Neural progenitor cell (in vitro differentiated cells): ENCODE data around the gene KCNJ18. TPM values are rescaled to one million over a fixed set of nuclear protein-coding genes. Genes with fewer than 3 reads are reported as not detected.
"Not testable (repeated sequence)": the region's sequence is repeated elsewhere in the genome, so short reads cannot be mapped to it uniquely, and the experiment has no call there.

Experiments used
- DNase-seq: peaks from one replicate; pipeline ENCODE4 v3.0.0-alpha.2; 2016; ENCODE audit warnings: low spot score
- H2AFZ ChIP-seq: fragments of 200-600 bp; sonication (generic); replicated peaks from 2 replicates; pipeline ENCODE4 v1.6.1; 2016; ENCODE audit warnings: antibody characterized with exemption
- H3F3A ChIP-seq: fragments of 200-600 bp; sonication (generic); 2 replicates; pipeline ENCODE4 v1.6.1; 2016; ENCODE audit warnings: antibody characterized with exemption, low read depth
- H3K27ac ChIP-seq: fragments of 200-600 bp; sonication (generic); 2 replicates; pipeline ENCODE4 v1.5.1; 2016; ENCODE audit warnings: mild to moderate bottlenecking
- H3K27me3 ChIP-seq: fragments of 200-600 bp; sonication (generic); 2 replicates; pipeline ENCODE4 v1.6.1; 2016; ENCODE audit warnings: mild to moderate bottlenecking, moderate library complexity
- H3K36me3 ChIP-seq: fragments of 200-600 bp; sonication (generic); 2 replicates; pipeline ENCODE4 v1.5.1; 2016
- H3K4me1 ChIP-seq: fragments of 200-600 bp; sonication (generic); 2 replicates; pipeline ENCODE4 v1.6.1; 2016; ENCODE audit warnings: mixed run types
- H3K4me2 ChIP-seq: fragments of 200-600 bp; sonication (generic); 2 replicates; pipeline ENCODE4 v1.6.1; 2016
- H3K4me3 ChIP-seq: fragments of 200-600 bp; sonication (generic); 2 replicates; pipeline ENCODE4 v1.5.1; 2016
- H3K79me2 ChIP-seq: fragments of 200-600 bp; sonication (generic); 2 replicates; pipeline ENCODE4 v1.6.1; 2016; ENCODE audit warnings: low read depth
- H3K9ac ChIP-seq: fragments of 200-600 bp; sonication (generic); 2 replicates; pipeline ENCODE4 v1.6.1; 2016
- H3K9me3 ChIP-seq: fragments of 200-600 bp; sonication (generic); 2 replicates; pipeline ENCODE4 v1.5.1; 2016; ENCODE audit warnings: low read depth
- H4K20me1 ChIP-seq: fragments of 200-600 bp; sonication (generic); 2 replicates; pipeline ENCODE4 v1.6.1; 2016; ENCODE audit warnings: low read depth
- H3K27ac Mint-ChIP-seq: 3 replicates; pipeline ENCODE4 v1.8.0; 2021; ENCODE audit warnings: mixed read lengths
- H3K27me3 Mint-ChIP-seq: 2 replicates; pipeline ENCODE4 v1.8.0; 2022; ENCODE audit warnings: low read depth, mild to moderate bottlenecking, inconsistent platforms, moderate library complexity, mixed read lengths; ENCODE audit not compliant: insufficient read depth
- H3K36me3 Mint-ChIP-seq: 3 replicates; pipeline ENCODE4 v1.8.0; 2021; ENCODE audit warnings: mixed read lengths
- H3K4me1 Mint-ChIP-seq: 3 replicates; pipeline ENCODE4 v1.8.0; 2021; ENCODE audit warnings: mixed read lengths
- H3K4me3 Mint-ChIP-seq: 3 replicates; pipeline ENCODE4 v1.8.0; 2021; ENCODE audit warnings: mild to moderate bottlenecking, moderate library complexity, mixed read lengths
- H3K9me3 Mint-ChIP-seq: 3 replicates; pipeline ENCODE4 v1.8.0; 2020; ENCODE audit warnings: mixed read lengths
- total RNA-seq: library from RNA; depleted of rRNA; stranded (reverse); fragments of >200 nt; gene quantifications from 2 replicates; pipeline ENCODE4 v1.2.3, GENCODE V29; 2015; ENCODE audit warnings: low replicate concordance

Gene KCNJ18
- total RNA-seq, 1 donor from 2014 or later = not detected

DNA sequence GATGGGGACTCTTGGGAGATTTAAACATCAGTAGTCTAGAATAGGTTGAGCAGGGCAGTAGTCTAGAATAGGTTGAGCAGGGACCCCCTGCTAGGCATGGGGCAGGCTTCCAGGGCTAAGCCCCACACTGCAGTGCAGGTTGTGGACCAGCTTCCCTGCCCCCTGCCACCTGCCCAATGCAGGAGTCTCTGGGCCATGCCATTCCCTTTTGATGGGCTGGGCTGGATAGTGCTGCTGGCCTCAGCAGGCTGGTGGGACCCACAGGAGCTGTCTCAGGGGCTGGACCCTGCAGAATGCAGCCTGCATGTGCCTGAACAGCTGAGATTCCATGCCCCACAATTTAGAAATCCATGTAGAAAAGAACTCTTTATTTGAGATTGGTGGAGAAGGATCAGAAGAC is 26.6 kb downstream of the KCNJ18 start:
- not testable (repeated sequence) for H3K4me1 Mint-ChIP-seq, H3K27ac Mint-ChIP-seq, DNase-seq, H3K4me3 Mint-ChIP-seq, H3F3A ChIP-seq, H3K27me3 Mint-ChIP-seq, H3K9ac ChIP-seq, H4K20me1 ChIP-seq, H3K4me1 ChIP-seq, H3K4me2 ChIP-seq, H3K4me3 ChIP-seq, H3K36me3 ChIP-seq, H3K79me2 ChIP-seq, H3K36me3 Mint-ChIP-seq, H3K27me3 ChIP-seq, H2AFZ ChIP-seq, H3K9me3 ChIP-seq, H3K27ac ChIP-seq
- peaks cover 40% of the 10 kb centered on the region for H3K9me3 Mint-ChIP-seq

DNA sequence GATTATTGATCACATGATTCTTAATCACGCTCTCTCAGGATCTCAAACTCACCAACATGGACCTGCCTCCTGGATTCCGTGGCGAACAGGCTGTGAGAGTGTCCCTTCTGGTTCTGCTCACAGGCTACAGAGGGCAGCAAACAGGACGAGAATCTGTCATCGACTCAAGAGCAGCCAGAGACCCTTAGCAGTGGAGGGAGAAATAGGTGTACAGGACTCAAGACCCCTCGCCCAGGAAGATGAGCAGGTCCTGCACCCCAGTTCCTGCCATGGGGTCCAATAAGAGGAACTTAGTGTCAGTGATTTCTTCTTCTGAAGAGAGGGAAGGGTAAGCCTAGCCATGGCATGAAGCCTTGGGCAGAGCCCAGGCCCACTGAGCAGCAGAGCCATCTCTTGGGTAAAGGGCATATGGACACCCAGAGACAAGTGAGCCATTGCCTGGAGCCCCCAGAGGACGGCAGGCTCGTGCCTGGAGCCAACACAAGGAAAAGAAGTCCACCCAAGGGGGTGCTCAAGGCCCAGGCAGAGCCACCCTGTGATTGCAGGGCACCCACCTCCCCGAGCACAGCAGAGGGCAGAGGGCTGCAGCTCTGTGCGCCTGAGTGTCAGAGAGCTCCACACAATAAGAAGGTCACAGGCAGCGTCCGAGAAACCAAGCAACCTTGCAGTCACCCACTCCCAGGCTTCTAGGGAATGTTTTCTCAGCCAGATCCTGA is 27.3 kb downstream of the KCNJ18 start:
- not testable (repeated sequence) for H3K4me3 Mint-ChIP-seq, H4K20me1 ChIP-seq, H3K4me1 Mint-ChIP-seq

DNA sequence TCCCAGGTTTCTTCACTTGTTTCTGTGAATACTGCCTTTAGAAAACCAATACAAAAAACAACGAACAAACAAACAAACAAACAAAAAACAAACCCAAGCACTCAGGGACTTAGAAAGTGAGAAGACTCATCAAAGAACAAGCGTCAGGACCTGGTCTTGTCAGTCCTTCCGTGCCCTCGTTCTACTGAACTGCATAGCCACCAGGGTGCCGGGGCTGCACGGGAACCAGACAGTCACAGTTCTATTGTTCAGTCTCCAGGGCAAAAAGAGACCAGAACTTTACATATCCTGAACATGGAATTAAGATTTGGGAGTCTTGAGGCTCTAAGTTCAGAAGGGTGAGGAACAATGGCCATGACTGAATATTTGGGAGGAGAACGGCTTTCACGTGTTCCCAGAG is 28.2 kb downstream of the KCNJ18 start:
- not testable (repeated sequence) for H3K27me3 ChIP-seq, H3K27ac Mint-ChIP-seq, H3K4me3 Mint-ChIP-seq, H4K20me1 ChIP-seq, DNase-seq, H3K4me2 ChIP-seq, H3K9me3 ChIP-seq, H3K4me1 ChIP-seq, H3K79me2 ChIP-seq, H3K36me3 ChIP-seq, H3K27ac ChIP-seq, H3K36me3 Mint-ChIP-seq, H3K4me3 ChIP-seq, H2AFZ ChIP-seq, H3K27me3 Mint-ChIP-seq, H3K4me1 Mint-ChIP-seq, H3K9ac ChIP-seq, H3F3A ChIP-seq
- peaks cover 34% of the 10 kb centered on the region for H3K9me3 Mint-ChIP-seq

More for the DNA sequence above, 27.3 kb downstream of the KCNJ18 start:
- not testable (repeated sequence) for H3K27me3 Mint-ChIP-seq, H3K4me1 ChIP-seq, H2AFZ ChIP-seq, H3F3A ChIP-seq, H3K79me2 ChIP-seq, H3K27ac ChIP-seq, H3K36me3 ChIP-seq, H3K9me3 ChIP-seq, DNase-seq, H3K36me3 Mint-ChIP-seq, H3K4me2 ChIP-seq, H3K27ac Mint-ChIP-seq, H3K27me3 ChIP-seq, H3K4me3 ChIP-seq, H3K9ac ChIP-seq
- H3K9me3 Mint-ChIP-seq = peaks cover 37% of the 10 kb centered on the region

DNA sequence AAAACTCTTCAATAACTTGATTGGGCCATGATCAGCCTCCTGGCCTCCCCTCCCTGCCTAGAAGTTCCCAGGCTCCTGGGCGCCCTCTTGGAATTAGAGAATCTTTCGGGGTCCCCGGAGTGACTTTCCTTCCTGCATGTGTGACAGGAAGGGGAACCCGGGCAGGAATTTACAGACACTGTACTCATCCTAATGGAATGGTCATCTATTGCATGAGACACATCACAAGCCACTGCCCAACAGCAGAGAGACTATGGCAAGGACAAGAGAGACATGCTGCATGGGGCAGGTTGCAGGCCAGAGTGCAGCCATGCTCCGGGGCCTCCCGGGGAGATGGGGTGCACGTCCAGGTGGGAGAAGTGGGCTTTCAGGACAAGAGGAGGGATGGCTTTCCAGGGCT is 29.9 kb downstream of the KCNJ18 start:
- DNase-seq, H3F3A ChIP-seq, H3K4me1 Mint-ChIP-seq, H3K79me2 ChIP-seq, H3K4me2 ChIP-seq, H3K27me3 Mint-ChIP-seq, H3K36me3 ChIP-seq, H2AFZ ChIP-seq, H3K27ac Mint-ChIP-seq, H3K9ac ChIP-seq, H3K4me1 ChIP-seq, H3K36me3 Mint-ChIP-seq, H3K4me3 ChIP-seq, H3K27me3 ChIP-seq, H3K9me3 ChIP-seq, H3K4me3 Mint-ChIP-seq, H4K20me1 ChIP-seq, H3K27ac ChIP-seq: not testable (repeated sequence)
- H3K9me3 Mint-ChIP-seq = peaks cover 40% of the 10 kb centered on the region

DNA sequence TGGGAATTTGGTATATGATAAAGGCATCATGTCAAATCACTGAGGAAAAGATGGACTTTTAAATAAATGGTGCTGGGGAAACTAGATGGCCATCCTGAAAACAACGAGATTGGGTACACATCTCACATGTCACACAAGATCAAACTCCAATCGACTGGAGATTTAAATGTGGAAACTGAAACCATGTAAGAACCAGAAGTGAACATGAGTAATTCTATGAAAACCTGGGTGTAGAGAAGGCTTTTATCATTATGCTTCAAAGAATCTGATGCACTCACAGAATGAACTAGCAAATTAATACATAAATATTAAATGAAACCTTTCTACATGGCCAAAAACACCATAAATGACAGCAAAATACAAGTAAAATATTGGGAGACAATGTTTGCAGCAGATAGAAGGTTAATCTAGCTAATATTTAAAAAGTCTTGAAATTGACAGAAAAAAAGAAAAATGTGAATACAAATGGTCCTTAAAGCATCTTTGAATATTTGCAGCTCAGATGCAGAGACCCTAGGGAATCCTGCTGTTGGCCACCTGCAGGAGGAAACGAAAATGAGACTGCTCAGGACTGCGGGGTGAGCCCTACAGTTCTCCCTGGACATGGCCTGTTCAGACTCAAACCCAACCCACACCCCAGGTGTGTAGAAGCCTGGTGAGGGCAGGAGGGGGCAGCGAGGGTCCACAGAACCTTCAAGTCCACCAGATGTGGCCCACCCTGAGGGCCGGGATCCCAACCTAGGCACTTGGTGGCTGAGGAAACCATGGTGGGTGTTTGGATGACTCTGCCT is 32.1 kb downstream of the KCNJ18 start:
- not testable (repeated sequence) for DNase-seq, H3F3A ChIP-seq, H3K4me1 Mint-ChIP-seq, H3K36me3 Mint-ChIP-seq, H3K27ac ChIP-seq, H3K4me2 ChIP-seq, H2AFZ ChIP-seq, H3K36me3 ChIP-seq, H3K9ac ChIP-seq, H3K27ac Mint-ChIP-seq, H3K4me1 ChIP-seq, H4K20me1 ChIP-seq, H3K27me3 ChIP-seq, H3K9me3 ChIP-seq, H3K79me2 ChIP-seq, H3K4me3 ChIP-seq, H3K27me3 Mint-ChIP-seq, H3K4me3 Mint-ChIP-seq
- H3K9me3 Mint-ChIP-seq = peaks cover 39% of the 10 kb centered on the region

DNA sequence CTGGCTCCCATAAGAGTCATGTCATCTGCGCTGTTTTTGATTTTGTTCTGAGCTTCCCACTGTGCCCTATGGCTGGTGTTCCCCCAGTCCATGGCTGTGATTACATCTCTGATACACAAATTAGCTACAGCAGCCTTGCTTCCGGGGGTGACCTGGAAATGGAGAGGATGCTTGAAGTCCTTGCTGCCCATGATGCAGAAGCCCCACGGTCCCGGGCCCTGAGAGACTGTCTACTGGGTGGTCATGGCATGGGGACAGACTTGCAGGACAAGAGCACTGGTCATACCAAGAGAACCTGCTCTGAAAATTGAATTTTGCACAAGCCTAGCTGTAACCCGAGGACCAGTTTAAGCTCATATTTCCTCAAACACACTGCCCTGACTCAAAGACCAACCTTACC is 38.8 kb downstream of the KCNJ18 start:
- H3K9ac ChIP-seq, H3K4me1 ChIP-seq, H3F3A ChIP-seq, H3K27me3 Mint-ChIP-seq, H3K4me3 Mint-ChIP-seq, DNase-seq, H3K79me2 ChIP-seq, H3K4me2 ChIP-seq, H3K27ac ChIP-seq, H3K36me3 Mint-ChIP-seq, H3K27me3 ChIP-seq, H4K20me1 ChIP-seq, H3K4me1 Mint-ChIP-seq, H3K9me3 ChIP-seq, H2AFZ ChIP-seq, H3K36me3 ChIP-seq, H3K27ac Mint-ChIP-seq, H3K4me3 ChIP-seq: not testable (repeated sequence)
- peaks cover 46% of the 10 kb centered on the region for H3K9me3 Mint-ChIP-seq

DNA sequence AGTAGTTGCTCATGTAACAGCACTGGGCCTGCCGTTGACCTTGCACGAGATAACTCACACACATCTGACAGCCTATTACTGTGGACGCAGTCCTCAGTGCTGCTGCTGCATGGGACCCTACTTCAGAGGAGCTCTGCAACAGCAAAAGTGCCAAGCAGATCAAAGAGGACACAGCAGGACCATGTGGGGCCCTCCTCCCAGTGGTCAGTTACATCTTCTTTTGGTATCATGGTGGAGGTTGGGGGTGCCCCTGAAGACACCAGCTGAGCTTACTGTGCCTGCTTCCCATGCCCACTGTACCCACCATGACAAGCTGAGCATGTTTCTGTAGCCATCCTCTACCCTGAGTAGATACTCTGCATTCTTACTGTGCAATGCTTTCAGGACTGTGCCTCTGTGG is 41.6 kb downstream of the KCNJ18 start:
- not testable (repeated sequence) for H3K27me3 Mint-ChIP-seq, H3K9me3 ChIP-seq, H3K27me3 ChIP-seq, H4K20me1 ChIP-seq, H3K4me3 Mint-ChIP-seq, H3F3A ChIP-seq, H3K4me3 ChIP-seq, H3K4me1 ChIP-seq, H3K36me3 Mint-ChIP-seq, H2AFZ ChIP-seq, H3K9ac ChIP-seq, H3K27ac ChIP-seq, H3K36me3 ChIP-seq, H3K79me2 ChIP-seq, H3K4me2 ChIP-seq, H3K4me1 Mint-ChIP-seq, H3K27ac Mint-ChIP-seq, DNase-seq
- H3K9me3 Mint-ChIP-seq = peaks cover 47% of the 10 kb centered on the region

DNA sequence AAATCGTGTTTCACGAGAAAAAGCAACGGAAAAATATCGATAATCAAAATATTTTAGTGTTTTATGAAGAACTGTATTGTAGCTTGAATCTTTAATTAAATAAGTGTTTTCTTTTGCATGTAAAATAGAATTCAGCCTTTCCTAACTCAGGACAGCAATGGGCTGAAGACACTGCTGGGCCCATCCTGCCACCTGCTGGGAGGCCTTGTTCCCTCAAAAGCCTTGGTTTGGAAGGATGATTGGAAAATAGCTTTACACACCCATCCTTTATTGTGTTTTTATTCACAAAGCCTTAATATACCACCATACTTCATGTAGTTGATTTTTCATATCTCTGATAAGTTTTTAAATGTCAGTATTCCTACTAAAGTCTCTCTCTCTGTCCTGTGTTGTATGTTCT is 43.5 kb downstream of the KCNJ18 start:
- H3K36me3 ChIP-seq, H3K79me2 ChIP-seq, H3K27me3 Mint-ChIP-seq, H2AFZ ChIP-seq, H3K27ac ChIP-seq, H4K20me1 ChIP-seq, H3K27ac Mint-ChIP-seq, H3K4me1 ChIP-seq, H3K36me3 Mint-ChIP-seq, H3K27me3 ChIP-seq, DNase-seq, H3F3A ChIP-seq, H3K9ac ChIP-seq, H3K4me3 ChIP-seq, H3K4me2 ChIP-seq, H3K4me3 Mint-ChIP-seq, H3K9me3 ChIP-seq, H3K4me1 Mint-ChIP-seq: not testable (repeated sequence)
- peaks cover 48% of the 10 kb centered on the region for H3K9me3 Mint-ChIP-seq
